Activated gamma-delta T cell treated with Interleukin-2 at 50 U/mL for 16 hours (primary cell): ENCODE measurements around the gene EMSY.
A peak's percentile ranks its signal among the peaks of the same experiment; 100 is the strongest.
"Not testable (repeated sequence)": the region's sequence is repeated elsewhere in the genome, so short reads cannot be mapped to it uniquely, and the experiment has no call there.

Experiments used
- DNase-seq: peaks from one replicate; pipeline ENCODE4 v3.0.0-alpha.2; 2020

The EMSY gene

GRCh38 chr11:76444384-76445120 is at the start of gene EMSY:
Gene EMSY (plus strand): TSS chr11:76445018. CDS start chr11:76446939, 1,921 bp downstream.
- DNase-seq, result peak; percentile 86

- no peak for DNase-seq
Measured at GRCh38 chr11:76395296-76395695, 49.5 kb upstream of the EMSY start.

GRCh38 chr11:76397383-76397782 is 47.4 kb upstream of the EMSY start:
- DNase-seq, result no peak

- no peak for DNase-seq
Measured at GRCh38 chr11:76400967-76401366, 43.9 kb upstream of the EMSY start.

GRCh38 chr11:76401484-76401883 is 43.3 kb upstream of the EMSY start:
- not testable (repeated sequence) for DNase-seq

- no peak for DNase-seq
Measured at GRCh38 chr11:76406359-76406758, 38.5 kb upstream of the EMSY start.

- DNase-seq, result no peak
Measured at GRCh38 chr11:76408171-76408965, 36.5 kb upstream of the EMSY start.

GRCh38 chr11:76410851-76411357 is 33.9 kb upstream of the EMSY start:
- DNase-seq, result no peak

- DNase-seq, result no peak
Measured at GRCh38 chr11:76415073-76415472, 29.7 kb upstream of the EMSY start.

- no peak for DNase-seq
Measured at GRCh38 chr11:76419896-76420295, 24.9 kb upstream of the EMSY start.

GRCh38 chr11:76424379-76424778 is 20.4 kb upstream of the EMSY start:
- no peak for DNase-seq

- DNase-seq, result no peak
Measured at GRCh38 chr11:76424891-76425290, 19.9 kb upstream of the EMSY start.

GRCh38 chr11:76426660-76427059 is 18.2 kb upstream of the EMSY start:
- no peak for DNase-seq

GRCh38 chr11:76436020-76436419 is 8.8 kb upstream of the EMSY start:
- no peak for DNase-seq

GRCh38 chr11:76443268-76443980 is 1.4 kb upstream of the EMSY start:
- no peak for DNase-seq

GRCh38 chr11:76444065-76444383 is 794 bp upstream of the EMSY start:
- no peak for DNase-seq

- DNase-seq, result peak; percentile 27
Measured at GRCh38 chr11:76445121-76446084, 585 bp downstream of the EMSY start.

GRCh38 chr11:76448506-76448905 is 3.7 kb downstream of the EMSY start:
- DNase-seq, result no peak

- no peak for DNase-seq
Measured at GRCh38 chr11:76453248-76453647, 8.4 kb downstream of the EMSY start.

- DNase-seq, result no peak
Measured at GRCh38 chr11:76455331-76455730, 10.5 kb downstream of the EMSY start.

- no peak for DNase-seq
Measured at GRCh38 chr11:76455931-76456330, 11.1 kb downstream of the EMSY start.

GRCh38 chr11:76456571-76456970 is 11.8 kb downstream of the EMSY start:
- no peak for DNase-seq
